SKM-1 (cell line): ENCODE results near the gene CDK4.
"Not testable (repeated sequence)": the region's sequence is repeated elsewhere in the genome, so short reads cannot be mapped to it uniquely, and the experiment has no call there.

Experiments
- DNase-seq: peaks from one replicate; lab custom pipeline; 2025; ENCODE audit not compliant: unreplicated experiment; lab: John Stamatoyannopoulos, UW

The CDK4 gene

DNA sequence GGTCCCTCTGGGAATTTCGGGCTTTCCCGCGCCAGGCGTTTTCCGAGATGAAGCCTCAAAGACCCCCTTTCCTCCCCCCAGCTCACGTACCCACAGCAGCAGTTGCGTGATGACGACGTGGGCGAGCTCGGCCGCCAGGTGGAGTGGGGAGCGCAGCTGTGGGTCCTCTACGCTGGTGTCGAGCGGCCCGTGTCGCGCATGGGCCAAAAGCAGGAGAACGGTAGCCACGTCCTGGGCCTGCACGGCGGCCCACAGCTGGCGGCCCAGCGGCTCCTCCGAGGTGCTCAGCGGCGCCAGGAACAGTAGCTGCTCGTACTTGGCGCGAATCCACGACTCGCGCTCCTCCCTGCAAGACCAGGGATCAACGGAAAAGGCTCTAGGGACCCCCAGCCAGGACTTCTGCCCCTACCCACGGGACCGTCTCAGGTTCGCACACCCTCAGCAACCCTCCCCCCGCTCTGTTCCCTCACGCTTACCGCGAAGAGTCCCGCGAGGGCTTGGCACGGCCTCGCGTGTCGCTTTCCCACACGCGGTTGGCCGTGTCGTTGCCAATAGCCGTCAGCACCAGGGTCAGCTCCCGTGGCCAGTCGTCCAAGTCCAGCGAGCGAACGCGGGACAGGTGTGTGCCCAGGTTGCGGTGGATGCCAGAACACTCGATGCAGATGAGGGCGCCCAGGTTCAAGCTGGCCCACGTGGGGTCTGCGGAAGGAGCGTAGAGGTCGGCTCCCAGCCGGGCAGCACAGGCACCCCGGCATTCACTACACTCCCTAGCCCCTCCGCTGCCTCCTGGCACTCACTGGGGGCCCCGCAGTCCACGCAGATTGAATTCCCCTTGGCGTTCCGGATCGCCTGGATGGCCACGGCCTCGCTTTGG is 25.0 kb downstream of the CDK4 start:
- DNase-seq = no peak

DNA sequence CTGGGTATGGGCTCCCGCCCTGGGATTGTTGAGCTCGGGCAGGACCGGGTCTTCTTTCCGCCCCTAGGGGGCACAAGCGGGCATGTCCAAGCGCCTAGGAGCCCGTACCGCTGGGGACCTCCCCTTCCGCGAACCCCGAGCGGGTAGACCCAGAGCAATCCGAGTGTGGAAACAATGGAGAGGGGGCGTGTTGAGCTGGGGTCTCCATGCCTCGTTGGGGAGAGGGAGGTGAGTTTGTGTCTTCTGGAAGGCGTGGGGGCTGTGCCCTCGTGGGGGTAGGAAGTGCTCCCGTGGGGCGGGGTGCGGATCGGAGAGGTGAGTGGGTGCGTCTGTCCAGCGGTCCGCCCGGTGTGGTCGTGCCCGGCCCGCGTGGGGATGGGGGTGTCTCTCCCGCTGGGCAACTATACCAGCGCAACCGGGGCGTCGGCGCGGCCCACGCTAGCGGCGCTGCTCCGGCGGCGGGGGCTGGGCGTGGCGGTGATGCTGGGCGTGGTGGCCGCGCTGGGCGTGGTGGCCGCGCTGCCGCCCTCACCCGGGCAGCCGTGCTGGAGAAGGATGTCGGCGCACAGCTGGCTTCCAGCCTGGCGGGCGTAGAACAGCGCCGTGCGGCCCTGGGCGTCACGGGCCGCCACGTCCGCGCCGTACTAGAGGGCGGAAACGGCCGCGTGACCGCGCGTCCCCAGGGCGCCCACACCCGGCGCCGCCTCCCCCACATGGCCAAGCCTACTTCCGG is 25.8 kb downstream of the CDK4 start:
- no peak for DNase-seq

DNA sequence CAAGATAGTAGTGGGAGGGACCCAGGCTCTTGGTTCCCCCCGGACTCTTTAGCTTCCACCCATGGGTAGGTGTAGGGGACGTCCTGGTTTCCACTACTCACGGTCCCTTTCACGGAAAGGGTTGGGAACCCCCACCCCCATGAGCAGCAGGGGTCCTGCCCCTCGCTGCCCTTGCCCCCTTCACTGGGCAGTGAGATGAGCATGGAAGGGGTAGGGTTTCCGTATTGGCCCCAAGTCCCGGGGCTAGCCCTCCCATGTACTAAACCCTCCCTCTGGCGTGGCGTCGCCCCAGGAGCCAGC is 26.3 kb downstream of the CDK4 start:
- DNase-seq = no peak

DNA sequence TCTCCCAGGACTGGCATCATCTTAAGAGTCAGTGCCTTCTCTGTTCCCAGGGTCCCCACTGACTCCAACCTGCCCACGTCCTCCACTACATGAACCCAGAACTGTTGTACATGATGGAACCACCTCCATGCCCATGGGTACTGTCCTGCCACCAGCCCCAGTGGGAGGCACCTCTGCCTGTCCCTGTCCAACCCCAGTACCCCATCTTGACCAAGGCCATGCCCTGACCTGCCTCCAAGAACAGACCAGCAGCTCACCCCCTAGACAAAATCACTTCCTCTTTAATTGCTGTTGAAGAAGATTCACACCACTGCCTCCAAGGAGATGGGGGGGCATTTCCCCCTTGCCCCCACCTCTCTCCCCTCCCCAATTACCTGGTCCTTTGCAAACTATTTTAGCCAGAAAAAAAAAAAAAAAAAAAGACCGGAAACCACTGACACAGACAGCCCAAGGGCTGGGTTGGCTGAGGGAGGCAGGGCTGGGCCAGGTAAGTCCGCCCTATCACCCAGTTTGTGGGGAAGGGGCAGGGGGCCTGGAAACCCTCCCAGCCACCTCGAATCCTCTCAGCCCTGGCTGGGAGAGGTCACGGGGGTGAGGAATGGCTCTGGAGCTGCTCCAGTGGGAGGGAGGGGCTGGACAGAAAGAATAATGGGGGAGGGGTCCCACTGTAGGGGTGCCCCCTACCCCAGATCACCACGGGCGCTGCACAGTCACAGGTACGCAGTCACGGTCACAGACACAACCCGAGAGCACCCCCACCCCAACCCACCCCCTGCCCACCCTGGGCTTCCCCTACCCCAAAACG is 27.0 kb downstream of the CDK4 start:
- DNase-seq = no peak

DNA sequence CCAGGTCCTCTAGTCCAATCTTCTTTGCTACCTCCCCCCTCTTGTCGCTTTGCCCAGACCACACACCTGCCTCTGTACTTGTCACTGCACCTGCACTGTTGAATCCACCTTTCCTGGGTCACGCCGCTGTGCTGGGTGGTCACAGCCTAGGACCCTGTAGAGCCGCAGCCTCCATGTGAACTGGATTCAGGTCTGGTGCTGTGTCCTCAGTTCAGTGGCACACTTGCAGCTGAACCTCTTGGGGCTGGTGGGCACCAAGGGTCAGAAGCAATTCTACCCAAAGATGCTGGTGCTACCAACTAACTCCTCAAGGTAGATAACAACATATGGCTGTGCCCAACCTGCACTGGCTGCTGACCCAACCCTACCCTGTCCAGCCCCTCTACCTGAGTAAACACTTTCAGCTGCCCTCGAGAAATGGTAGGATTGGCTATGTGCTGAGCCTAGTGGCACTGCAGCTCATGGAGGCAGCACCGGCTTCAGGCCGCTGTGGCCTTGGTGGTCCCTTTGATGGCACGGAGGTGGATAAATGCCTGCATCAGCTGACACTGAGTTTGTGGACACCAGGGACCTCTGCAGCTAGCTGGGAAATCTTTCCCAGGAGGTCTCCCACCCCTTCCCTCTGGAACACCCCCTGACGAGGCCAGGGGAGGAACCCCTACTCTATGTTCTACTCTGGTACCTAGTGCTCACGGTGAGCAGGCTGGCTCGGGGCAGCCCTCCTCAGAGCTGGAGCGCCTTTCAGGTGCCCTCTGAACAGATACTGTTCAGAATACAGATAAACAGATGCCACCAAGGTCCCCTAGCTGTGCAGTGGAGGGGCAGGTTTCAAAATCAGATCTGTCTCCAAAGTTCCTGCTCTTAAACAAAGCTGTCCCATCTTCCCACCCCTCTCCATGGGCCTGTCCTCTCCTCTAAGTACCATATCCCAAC is 27.8 kb downstream of the CDK4 start:
- no peak for DNase-seq

DNA sequence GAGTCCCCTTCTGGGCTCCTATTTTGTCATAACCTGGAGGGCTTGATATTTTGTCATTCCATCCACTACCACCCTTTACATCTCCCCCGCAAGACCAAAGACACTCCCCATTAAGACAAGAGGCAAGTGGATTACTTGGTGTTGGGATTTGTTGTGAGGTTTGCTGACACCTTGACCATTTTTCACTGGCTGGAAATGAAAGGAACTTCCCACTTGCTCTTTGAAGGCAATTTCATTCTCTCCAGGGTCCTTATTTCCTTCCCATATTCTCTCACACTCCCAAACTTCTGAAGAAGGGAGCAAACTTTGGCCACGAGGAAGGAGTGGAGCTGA is 28.5 kb downstream of the CDK4 start:
- DNase-seq = no peak

DNA sequence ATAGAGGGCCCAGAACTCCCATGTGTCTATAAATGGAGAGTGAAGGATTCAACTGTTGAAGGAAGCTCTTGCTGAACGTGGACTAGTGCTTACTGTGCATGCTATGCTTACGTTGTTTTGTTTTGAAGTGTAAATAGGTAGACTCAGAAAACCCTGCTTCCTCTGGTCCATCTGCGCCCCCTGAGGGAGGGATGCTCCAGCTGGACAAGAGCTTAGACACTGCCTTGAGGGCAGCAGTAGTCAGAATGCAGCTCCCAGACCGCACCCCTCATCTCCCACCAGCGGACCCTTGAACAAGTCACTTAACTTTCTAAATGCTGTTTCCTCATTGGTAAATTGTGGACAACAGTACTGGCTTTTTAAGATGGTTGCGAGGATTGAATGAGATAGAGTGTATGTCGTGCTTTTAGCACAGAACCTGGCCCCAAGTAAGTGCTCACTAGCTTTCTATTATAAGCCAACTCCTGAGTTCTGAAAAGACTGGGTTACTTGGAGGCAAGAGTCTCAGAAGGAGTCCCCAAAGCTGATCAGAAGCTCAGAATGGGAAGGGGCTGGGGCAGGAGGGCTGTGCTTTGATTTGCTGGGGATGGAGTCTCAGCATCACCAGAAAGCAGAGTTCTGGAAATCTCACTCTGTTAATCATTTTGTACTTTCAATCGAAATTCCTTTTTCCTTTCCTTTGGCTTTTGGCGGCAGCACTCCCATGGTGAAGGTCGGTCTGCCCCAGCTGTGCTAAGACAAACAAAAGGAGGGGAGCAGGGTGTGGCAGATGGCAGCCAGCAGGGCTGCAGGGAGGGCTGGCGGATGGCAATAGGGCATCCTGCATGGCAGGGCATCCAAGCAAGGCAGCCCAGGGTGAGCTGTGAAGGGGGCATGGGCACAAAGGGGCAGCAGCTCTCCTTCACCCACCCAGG is 29.1 kb downstream of the CDK4 start:
- DNase-seq = no peak

DNA sequence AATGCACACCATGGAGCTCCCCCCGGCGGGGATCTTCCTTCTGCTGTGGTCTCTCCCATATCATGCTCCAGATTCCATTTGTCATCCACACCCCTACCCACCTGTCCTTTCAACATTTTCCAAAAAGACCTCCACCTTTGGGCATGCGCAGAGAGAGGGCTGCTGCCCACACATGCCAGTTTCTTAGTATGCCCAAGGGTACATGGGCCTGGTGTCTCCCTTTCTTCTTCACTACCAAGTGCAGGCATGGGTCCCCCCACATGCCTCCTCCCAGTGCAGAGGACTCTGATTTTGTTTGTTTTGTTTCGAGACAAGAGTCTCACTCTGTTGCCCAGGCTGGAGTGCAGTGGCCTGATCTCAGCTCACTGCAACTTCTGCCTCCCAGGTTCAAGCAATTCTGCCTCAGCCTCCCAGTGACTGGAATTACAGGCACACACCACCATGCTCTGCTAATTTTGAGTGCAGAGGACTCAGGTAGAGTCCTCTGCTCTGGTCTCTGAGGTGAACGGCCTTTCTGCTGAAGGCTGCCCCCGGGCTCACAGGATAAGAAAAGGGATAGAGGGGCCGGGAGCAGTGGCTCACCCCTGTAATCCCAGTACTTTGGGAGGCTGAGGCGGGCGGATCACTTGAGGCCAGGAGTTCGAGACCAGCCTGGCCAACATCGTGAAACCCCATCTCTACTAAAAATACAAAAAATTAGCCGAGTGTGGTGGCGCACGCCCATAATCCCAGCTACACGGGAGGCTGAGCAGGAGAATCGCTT is 30.1 kb downstream of the CDK4 start:
- DNase-seq = not testable (repeated sequence)

DNA sequence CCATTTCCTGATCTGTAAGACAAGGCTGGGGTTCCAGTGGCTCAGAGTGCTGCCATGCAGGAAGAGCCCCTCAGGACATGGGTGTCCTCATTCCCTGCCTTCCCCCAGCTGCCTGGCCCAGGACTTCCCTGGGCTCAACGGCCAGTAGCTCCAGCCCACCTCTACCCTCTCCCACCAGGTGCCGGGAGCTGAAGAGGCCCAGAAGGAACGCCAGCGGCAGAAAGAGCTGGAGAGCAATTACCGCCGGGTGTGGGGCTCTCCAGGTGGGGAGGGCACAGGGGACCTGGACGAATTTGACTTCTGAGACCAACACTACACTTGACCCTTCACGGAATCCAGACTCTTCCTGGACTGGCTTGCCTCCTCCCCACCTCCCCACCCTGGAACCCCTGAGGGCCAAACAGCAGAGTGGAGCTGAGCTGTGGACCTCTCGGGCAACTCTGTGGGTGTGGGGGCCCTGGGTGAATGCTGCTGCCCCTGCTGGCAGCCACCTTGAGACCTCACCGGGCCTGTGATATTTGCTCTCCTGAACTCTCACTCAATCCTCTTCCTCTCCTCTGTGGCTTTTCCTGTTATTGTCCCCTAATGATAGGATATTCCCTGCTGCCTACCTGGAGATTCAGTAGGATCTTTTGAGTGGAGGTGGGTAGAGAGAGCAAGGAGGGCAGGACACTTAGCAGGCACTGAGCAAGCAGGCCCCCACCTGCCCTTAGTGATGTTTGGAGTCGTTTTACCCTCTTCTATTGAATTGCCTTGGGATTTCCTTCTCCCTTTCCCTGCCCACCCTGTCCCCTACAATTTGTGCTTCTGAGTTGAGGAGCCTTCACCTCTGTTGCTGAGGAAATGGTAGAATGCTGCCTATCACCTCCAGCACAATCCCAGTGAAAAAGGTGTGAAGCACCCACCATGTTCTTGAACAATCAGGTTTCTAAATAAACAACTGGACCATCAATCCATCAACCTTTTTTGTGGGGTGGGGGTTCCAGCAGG is 31.2 kb downstream of the CDK4 start:
- no peak for DNase-seq

DNA sequence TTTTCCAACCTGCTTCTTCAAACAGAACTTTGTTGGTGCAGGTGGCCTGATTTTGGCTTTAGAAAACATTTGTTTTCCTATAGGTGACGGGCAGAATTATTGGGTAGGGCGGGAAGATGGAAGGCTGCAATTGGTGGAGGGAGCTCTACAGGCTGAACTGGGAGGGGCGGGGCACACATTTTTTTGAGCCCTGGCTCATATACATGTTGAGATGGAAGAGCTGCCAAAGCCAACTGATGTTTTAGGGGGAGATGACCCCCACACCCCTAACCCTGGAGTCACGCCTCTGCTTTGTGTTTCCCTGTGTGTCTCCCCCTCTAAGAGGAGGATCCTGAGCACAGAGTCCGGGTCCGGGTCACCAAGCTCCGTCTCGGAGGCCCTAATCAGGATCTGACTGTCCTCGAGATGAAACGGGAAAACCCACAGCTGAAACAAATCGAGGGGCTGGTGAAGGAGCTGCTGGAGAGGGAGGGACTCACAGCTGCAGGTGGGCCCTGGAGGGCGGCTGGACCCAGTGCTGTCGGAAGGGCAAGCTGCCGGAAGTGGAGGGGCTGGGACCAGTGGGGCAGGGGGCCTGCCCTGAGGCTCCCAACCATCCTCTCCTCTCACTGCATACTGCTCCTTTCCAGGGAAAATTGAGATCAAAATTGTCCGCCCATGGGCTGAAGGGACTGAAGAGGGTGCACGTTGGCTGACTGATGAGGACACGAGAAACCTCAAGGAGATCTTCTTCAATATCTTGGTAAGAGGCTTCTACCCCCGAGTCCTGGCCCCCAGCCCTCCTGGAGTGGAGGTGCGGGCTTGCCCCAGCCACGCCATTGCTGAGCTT is 32.1 kb downstream of the CDK4 start:
- no peak for DNase-seq

DNA sequence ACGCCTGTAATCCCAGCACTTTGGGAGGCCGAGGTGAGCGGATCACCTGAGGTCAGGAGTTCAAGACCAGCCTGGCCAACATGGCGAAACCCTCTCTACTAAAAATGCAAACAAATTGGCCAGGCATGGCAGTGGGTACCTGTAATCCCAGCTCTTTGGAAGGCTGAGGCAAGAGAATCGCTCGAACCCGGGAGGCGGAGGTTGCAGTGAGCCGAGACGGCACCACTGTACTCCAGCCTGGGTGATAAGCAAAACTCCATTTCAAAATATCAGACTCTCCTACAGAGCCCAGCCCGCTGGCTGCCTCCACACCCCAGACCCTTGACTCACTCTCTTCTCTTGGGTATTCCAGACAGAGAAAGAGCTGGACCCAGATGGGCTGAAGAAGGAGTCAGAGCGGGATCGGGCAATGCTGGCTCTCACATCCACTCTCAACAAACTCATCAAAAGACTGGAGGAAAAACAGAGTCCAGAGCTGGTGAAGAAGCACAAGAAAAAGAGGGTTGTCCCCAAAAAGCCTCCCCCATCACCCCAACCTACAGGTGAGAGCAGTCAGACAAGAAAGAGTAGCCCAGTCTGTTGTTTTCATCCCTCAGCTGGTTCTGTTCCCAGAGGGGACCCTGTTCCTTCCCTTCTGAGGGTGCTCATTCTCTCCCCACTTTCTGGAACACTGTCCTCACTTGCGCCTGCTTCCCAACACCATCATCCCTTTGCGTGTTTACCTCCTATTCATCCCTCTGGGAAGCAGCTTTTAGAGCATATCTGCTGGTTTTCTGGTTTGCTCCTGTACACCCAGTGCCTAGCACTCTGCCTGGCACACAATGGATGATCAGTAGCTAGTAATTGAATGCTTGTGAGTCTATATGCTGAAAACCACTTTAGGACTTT is 33.2 kb downstream of the CDK4 start:
- DNase-seq = no peak

DNA sequence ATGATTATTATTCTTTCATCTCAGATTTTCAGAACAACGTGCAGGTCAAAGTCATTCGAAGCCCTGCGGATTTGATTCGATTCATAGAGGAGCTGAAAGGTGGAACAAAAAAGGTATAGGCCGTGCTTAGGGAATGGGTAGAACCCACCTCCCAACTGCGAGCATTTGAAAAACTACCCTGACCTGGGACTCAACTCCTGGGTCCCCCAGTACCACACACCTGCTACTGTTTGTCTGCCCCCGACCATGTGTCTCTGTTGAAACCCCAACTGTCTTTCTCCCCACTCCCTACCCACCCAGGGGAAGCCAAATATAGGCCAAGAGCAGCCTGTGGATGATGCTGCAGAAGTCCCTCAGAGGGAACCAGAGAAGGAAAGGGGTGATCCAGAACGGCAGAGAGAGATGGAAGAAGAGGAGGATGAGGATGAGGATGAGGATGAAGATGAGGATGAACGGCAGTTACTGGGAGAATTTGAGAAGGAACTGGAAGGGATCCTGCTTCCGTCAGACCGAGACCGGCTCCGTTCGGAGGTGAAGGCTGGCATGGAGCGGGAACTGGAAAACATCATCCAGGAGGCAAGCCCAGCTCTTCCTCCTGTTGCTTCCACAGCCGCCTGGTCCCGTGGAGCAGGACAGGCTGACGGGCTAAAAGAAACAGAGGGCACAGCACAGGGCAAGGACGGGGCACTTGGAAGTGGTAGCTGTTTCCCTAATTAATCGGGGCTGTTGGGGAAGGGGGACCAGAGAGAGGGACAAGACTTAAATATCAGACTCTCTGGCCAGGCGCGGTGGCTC is 34.1 kb downstream of the CDK4 start:
- no peak for DNase-seq

DNA sequence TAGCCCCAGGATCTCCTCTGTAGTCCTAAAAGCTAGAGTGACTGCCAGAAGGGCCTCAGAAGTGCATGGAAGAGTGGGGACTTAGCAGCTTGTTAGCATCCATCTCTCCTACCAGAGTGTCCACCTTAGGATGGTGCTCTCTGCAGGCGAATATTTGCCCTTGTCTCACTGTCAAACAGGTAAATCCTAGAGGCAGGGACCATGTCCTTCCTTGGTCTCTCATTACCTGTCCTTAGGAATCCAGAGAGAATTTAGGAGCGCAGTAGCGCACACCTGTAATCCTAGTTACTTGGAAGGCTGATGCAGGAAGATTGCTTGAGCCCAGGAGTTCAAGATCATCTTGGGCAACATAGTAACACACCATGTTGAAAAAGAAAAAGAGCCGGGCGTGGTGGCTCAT is 35.0 kb downstream of the CDK4 start:
- DNase-seq = no peak

DNA sequence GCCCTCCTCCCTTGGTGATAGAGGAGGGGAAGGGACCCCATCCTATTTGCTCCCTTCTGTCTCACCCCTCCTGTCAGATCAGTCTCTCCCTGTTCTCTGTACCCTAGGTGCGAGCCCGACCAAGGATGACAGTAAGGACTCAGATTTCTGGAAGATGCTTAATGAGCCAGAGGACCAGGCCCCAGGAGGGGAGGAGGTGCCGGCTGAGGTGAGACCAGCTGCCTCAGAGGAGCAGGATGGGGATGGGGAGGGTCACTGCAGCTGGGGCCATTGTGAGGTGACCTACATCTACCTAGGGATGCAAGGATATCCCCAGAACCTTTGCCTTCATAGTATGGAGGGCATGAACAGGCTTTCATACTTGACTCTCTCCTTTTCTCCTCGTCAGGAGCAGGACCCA is 35.8 kb downstream of the CDK4 start:
- no peak for DNase-seq

DNA sequence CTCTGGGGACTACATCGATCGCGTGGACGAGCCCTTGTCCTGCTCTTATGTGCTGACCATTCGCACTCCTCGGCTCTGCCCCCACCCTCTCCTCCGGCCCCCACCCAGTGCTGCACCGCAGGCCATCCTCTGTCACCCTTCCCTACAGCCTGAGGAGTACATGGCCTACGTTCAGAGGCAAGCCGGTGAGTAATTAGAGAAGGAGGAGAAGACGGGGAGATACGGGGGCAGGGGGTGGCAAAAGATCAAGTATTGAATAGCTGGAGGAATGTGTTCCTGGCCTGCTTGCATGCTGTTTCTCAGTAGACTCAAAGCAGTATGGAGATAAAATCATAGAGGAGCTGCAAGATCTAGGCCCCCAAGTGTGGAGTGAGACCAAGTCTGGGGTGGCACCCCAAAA is 36.3 kb downstream of the CDK4 start:
- no peak for DNase-seq
